Glutamatergic neuron (in vitro differentiated cells): ENCODE data around the gene RASD2. TPM values are rescaled to one million over a fixed set of nuclear protein-coding genes. Genes with fewer than 3 reads are reported as not detected.

Experiments used
- DNase-seq: peaks from one replicate; pipeline ENCODE4 v3.0.0; 2022
- H3K27ac Mint-ChIP-seq: one replicate; pipeline ENCODE4 v1.8.0; 2020; ENCODE audit warnings: mild to moderate bottlenecking, mixed read lengths, inconsistent platforms; ENCODE audit not compliant: unreplicated experiment
- H3K27me3 Mint-ChIP-seq: one replicate; pipeline ENCODE4 v1.8.0; 2020; ENCODE audit warnings: mild to moderate bottlenecking, moderate library complexity, mixed read lengths, inconsistent platforms; ENCODE audit not compliant: unreplicated experiment
- H3K36me3 Mint-ChIP-seq: one replicate; pipeline ENCODE4 v1.8.0; 2020; ENCODE audit warnings: mild to moderate bottlenecking, mixed read lengths, inconsistent platforms; ENCODE audit not compliant: unreplicated experiment
- H3K4me1 Mint-ChIP-seq: one replicate; pipeline ENCODE4 v1.8.0; 2020; ENCODE audit warnings: mild to moderate bottlenecking, low read depth, mixed read lengths, inconsistent platforms; ENCODE audit not compliant: unreplicated experiment
- H3K4me3 Mint-ChIP-seq: one replicate; pipeline ENCODE4 v1.8.0; 2020; ENCODE audit warnings: mild to moderate bottlenecking, mixed read lengths, inconsistent platforms; ENCODE audit not compliant: unreplicated experiment
- H3K9me3 Mint-ChIP-seq: one replicate; pipeline ENCODE4 v1.8.0; 2020; ENCODE audit warnings: mild to moderate bottlenecking, moderate library complexity, mixed read lengths, inconsistent platforms; ENCODE audit not compliant: unreplicated experiment
- total RNA-seq: library from RNA; stranded (reverse); fragmentation: NEBNext Ultra II Directional; extraction: Animal tissue kit (Norgen Biotek cat#: 25700); gene quantifications from one replicate; pipeline ENCODE4 v1.2.1, GENCODE V29; 2021; ENCODE audit not compliant: unreplicated experiment
- TF ChIP-seq, protein P1 (sequence below): fragments of 200-600 bp; sonication (generic); IDR thresholded peaks from one replicate; pipeline ENCODE4 v1.5.0; 2021; ENCODE audit not compliant: partially characterized antibody, unreplicated experiment

The RASD2 gene
- total RNA-seq, 1 donor from 2014 or later, result 0.20 TPM

DNA sequence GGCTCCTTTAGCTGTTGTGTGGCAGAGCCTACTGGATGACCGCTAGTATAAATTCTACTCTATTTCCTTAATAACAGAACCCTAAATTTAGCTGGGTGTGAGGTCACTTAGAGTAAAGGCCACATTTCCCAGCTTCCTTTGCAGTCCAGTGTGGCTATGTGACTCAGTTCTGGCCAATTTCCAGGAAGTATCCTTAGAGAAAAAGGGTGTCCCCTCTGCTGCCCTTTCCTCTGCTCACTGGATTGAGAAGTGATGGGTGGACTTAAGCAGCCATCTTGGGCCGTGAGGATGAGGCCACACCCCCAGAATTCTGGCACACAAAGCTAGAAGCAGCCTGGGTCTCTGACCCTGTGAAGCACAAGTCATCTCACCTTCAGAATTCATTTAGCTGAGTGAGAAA is 11.7 kb upstream of the RASD2 start:
- Mint-ChIP-seq H3K4me1 (peaks cover 3% of the 10 kb centered on the region), H3K4me3 (no peak overlapping the region), H3K27ac (no peak overlapping the region), H3K36me3 (no peaks in the 10 kb centered on the region), H3K9me3 (peaks cover 7% of the 10 kb centered on the region), H3K27me3 (peaks cover 12% of the 10 kb centered on the region)
- no peak for DNase-seq
- TF ChIP-seq, protein P1, sequence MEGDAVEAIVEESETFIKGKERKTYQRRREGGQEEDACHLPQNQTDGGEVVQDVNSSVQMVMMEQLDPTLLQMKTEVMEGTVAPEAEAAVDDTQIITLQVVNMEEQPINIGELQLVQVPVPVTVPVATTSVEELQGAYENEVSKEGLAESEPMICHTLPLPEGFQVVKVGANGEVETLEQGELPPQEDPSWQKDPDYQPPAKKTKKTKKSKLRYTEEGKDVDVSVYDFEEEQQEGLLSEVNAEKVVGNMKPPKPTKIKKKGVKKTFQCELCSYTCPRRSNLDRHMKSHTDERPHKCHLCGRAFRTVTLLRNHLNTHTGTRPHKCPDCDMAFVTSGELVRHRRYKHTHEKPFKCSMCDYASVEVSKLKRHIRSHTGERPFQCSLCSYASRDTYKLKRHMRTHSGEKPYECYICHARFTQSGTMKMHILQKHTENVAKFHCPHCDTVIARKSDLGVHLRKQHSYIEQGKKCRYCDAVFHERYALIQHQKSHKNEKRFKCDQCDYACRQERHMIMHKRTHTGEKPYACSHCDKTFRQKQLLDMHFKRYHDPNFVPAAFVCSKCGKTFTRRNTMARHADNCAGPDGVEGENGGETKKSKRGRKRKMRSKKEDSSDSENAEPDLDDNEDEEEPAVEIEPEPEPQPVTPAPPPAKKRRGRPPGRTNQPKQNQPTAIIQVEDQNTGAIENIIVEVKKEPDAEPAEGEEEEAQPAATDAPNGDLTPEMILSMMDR, result no peak

DNA sequence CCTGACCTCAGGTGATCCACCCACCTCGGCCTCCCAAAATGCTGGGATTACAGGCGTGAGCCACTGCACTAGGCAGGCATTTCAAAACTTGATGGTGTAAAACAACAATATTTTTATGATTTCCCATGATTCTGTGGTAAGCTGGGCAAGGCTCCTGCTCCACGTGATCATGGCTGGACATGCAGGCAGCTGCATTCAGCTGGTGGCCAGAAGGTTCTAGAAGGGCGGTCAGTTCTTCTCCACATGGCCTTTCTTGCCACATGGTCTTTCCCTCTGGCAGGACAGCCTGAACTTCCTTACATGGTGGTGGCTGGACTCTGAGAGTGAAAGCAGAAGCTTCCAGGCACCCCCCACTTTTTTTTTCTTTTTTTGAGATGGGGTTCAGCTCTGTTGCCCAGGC is 9.9 kb upstream of the RASD2 start:
- Mint-ChIP-seq H3K4me3 (no peak overlapping the region), H3K27me3 (peaks cover 10% of the 10 kb centered on the region), H3K9me3 (peaks cover 6% of the 10 kb centered on the region), H3K4me1 (no peaks in the 10 kb centered on the region), H3K27ac (no peak overlapping the region), H3K36me3 (no peaks in the 10 kb centered on the region)
- TF ChIP-seq, protein P1, result no peak
- no peak for DNase-seq

DNA sequence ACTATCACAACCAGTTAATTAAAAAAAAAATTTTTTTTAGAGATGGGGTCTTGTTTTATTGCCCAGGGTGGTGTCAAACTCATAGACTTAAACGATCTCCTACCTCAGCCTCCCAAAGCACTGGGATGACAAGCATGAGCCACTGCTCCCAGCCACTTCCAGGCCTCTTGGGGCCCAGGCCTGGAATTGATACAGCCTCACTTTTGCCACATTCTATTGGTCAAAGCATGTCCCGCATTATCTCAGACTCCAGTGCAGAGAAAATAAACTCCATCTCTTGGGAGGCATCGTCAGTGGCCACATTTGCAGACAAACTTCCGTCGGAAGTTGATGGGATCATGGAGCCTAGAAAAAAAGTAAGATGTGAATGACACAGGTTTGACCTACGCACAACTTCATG is 9.4 kb upstream of the RASD2 start:
- peaks cover 10% of the 10 kb centered on the region for H3K27me3 Mint-ChIP-seq
- DNase-seq, result no peak
- TF ChIP-seq, protein P1, result no peak
- peaks cover 4% of the 10 kb centered on the region for H3K9me3 Mint-ChIP-seq
- H3K27ac Mint-ChIP-seq, result no peak overlapping the region
- H3K36me3 Mint-ChIP-seq, result no peaks in the 10 kb centered on the region
- no peaks in the 10 kb centered on the region for H3K4me1 Mint-ChIP-seq
- H3K4me3 Mint-ChIP-seq, result no peak overlapping the region

DNA sequence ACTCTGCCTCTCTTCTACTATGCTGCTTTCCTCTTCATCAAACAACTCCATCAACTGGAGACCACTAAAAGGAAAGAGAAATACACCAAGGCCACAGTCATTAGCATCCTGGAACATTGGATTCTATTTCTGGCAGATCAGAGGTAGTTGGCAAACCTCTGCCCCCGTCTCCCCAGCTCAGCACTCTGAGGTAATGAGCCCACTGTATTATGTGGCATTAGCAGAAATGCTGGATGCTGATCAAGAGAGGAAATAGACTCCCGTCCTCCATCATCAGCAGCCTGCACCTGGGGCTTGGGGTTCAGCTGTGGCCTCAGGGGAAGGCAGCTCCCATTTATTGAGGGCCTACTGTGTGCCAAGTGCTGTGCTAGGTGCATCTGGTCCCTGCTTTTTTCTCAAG is 9.0 kb upstream of the RASD2 start:
- Mint-ChIP-seq H3K4me1 (no peaks in the 10 kb centered on the region), H3K27me3 (peaks cover 10% of the 10 kb centered on the region), H3K4me3 (no peak overlapping the region), H3K9me3 (peaks cover 4% of the 10 kb centered on the region), H3K27ac (no peak overlapping the region), H3K36me3 (no peaks in the 10 kb centered on the region)
- TF ChIP-seq, protein P1, result no peak
- no peak for DNase-seq

DNA sequence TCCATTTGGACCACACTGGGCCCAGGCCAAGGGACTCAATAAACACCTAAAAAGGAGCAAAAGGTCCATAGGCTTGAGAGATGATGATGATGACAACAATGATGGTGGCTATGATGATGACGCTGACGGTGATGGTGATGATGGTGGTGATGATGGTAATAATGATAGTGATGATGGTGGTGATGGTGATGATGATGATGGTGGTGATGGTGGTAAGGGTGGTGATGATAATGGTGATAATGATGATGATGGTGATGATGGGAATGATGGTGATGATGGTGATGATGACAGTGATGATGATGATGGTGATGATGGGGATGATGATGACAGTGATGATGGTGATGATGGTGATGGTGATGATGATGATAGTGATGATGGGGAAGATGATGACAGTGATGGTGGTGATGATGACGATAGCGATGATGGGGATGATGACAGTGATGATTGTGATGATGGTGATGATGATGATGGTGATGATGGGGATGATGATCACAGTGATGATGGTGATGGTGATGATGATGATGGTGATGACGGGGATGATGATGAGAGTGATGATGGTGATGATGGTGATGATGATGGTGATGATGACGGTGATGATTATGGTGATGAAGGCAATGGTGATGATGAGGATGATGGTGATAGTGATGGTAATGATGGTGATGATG is 7.1 kb upstream of the RASD2 start:
- peaks cover 7% of the 10 kb centered on the region for H3K9me3 Mint-ChIP-seq
- H3K4me3 Mint-ChIP-seq, result no peak overlapping the region
- H3K27ac Mint-ChIP-seq, result no peak overlapping the region
- H3K36me3 Mint-ChIP-seq, result no peaks in the 10 kb centered on the region
- peaks cover 10% of the 10 kb centered on the region for H3K27me3 Mint-ChIP-seq
- TF ChIP-seq, protein P1, result no peak
- DNase-seq, result no peak
- no peaks in the 10 kb centered on the region for H3K4me1 Mint-ChIP-seq
